Measurements from ENCODE around the gene DEAF1.

DEAF1 gene

GRCh38 chr11:707817-708420 is 12.9 kb upstream of the DEAF1 start:
- peaks cover 52% of the 10 kb centered on the region for H3K27me3 Mint-ChIP-seq
- no peaks in the 10 kb centered on the region for H3K36me3 Mint-ChIP-seq
- no peak for ATAC-seq
- H3K4me3 Mint-ChIP-seq = peak overlapping the region; percentile 12
- H3K4me1 Mint-ChIP-seq = peaks cover 32% of the 10 kb centered on the region
- no peaks in the 10 kb centered on the region for H3K9me3 Mint-ChIP-seq
- no peak overlapping the region for H3K27ac Mint-ChIP-seq

- ATAC-seq = no peak
- no peak overlapping the region for H3K27ac Mint-ChIP-seq
- peaks cover 52% of the 10 kb centered on the region for H3K27me3 Mint-ChIP-seq
- peak overlapping the region; percentile 22 for H3K4me3 Mint-ChIP-seq
- no peaks in the 10 kb centered on the region for H3K36me3 Mint-ChIP-seq
- H3K4me1 Mint-ChIP-seq = peaks cover 32% of the 10 kb centered on the region
- no peaks in the 10 kb centered on the region for H3K9me3 Mint-ChIP-seq
Observed at GRCh38 chr11:706957-707816, 12.2 kb upstream of the DEAF1 start.

GRCh38 chr11:706439-706956 is 11.5 kb upstream of the DEAF1 start:
- H3K4me1 Mint-ChIP-seq = peaks cover 32% of the 10 kb centered on the region
- H3K27ac Mint-ChIP-seq = no peak overlapping the region
- no peaks in the 10 kb centered on the region for H3K9me3 Mint-ChIP-seq
- no peak for ATAC-seq
- no peak overlapping the region for H3K4me3 Mint-ChIP-seq
- H3K36me3 Mint-ChIP-seq = no peaks in the 10 kb centered on the region
- H3K27me3 Mint-ChIP-seq = peaks cover 47% of the 10 kb centered on the region

GRCh38 chr11:705646-706438 is 10.8 kb upstream of the DEAF1 start, which contains the start of gene EPS8L2:
Gene EPS8L2, plus strand, starts transcription at chr11:706231. Its CDS starts 3,177 bp downstream, at chr11:709408.
- ATAC-seq = peak; percentile 35
- no peaks in the 10 kb centered on the region for H3K36me3 Mint-ChIP-seq
- H3K4me1 Mint-ChIP-seq = peaks cover 25% of the 10 kb centered on the region
- H3K27ac Mint-ChIP-seq = no peak within 1 kb of the TSS
- H3K4me3 Mint-ChIP-seq = peak within 1 kb of the TSS; percentile 51
- no peaks in the 10 kb centered on the region for H3K9me3 Mint-ChIP-seq
- H3K27me3 Mint-ChIP-seq = peaks cover 40% of the 10 kb centered on the region

GRCh38 chr11:704781-705645 is 10.0 kb upstream of the DEAF1 start:
- peaks cover 17% of the 10 kb centered on the region for H3K4me1 Mint-ChIP-seq
- no peaks in the 10 kb centered on the region for H3K9me3 Mint-ChIP-seq
- no peak for ATAC-seq
- no peak overlapping the region for H3K27ac Mint-ChIP-seq
- peaks cover 32% of the 10 kb centered on the region for H3K27me3 Mint-ChIP-seq
- no peaks in the 10 kb centered on the region for H3K36me3 Mint-ChIP-seq
- H3K4me3 Mint-ChIP-seq = peak overlapping the region; percentile 50

GRCh38 chr11:704228-704674 is 9.2 kb upstream of the DEAF1 start:
- Mint-ChIP-seq H3K27me3 (peaks cover 27% of the 10 kb centered on the region), H3K9me3 (no peaks in the 10 kb centered on the region), H3K4me3 (no peak overlapping the region), H3K27ac (no peak overlapping the region), H3K36me3 (no peaks in the 10 kb centered on the region), H3K4me1 (peaks cover 16% of the 10 kb centered on the region)
- no peak for ATAC-seq

- peaks cover 27% of the 10 kb centered on the region for H3K27me3 Mint-ChIP-seq
- no peaks in the 10 kb centered on the region for H3K36me3 Mint-ChIP-seq
- H3K4me1 Mint-ChIP-seq = peaks cover 19% of the 10 kb centered on the region
- ATAC-seq = no peak
- H3K27ac Mint-ChIP-seq = no peak overlapping the region
- no peaks in the 10 kb centered on the region for H3K9me3 Mint-ChIP-seq
- H3K4me3 Mint-ChIP-seq = no peak overlapping the region
Observed at GRCh38 chr11:703506-703905, 8.5 kb upstream of the DEAF1 start.

GRCh38 chr11:702462-703461 is 7.7 kb upstream of the DEAF1 start:
- Mint-ChIP-seq H3K27me3 (peaks cover 22% of the 10 kb centered on the region), H3K27ac (no peak overlapping the region)
- ATAC-seq = no peak

GRCh38 chr11:701741-702461 is 6.9 kb upstream of the DEAF1 start:
- Mint-ChIP-seq H3K4me1 (peaks cover 24% of the 10 kb centered on the region), H3K36me3 (no peaks in the 10 kb centered on the region), H3K4me3 (no peak overlapping the region), H3K27ac (no peak overlapping the region), H3K27me3 (peaks cover 13% of the 10 kb centered on the region), H3K9me3 (no peaks in the 10 kb centered on the region)
- ATAC-seq = no peak

More at GRCh38 chr11:702462-703461, 7.7 kb upstream of the DEAF1 start:
- Mint-ChIP-seq H3K36me3 (no peaks in the 10 kb centered on the region), H3K9me3 (no peaks in the 10 kb centered on the region), H3K4me1 (peaks cover 24% of the 10 kb centered on the region), H3K4me3 (no peak overlapping the region)

- Mint-ChIP-seq H3K4me1 (peaks cover 26% of the 10 kb centered on the region), H3K27me3 (no peaks in the 10 kb centered on the region), H3K36me3 (no peaks in the 10 kb centered on the region), H3K27ac (peak overlapping the region; percentile 58), H3K9me3 (no peaks in the 10 kb centered on the region), H3K4me3 (no peak overlapping the region)
- no peak for ATAC-seq
Observed at GRCh38 chr11:699753-700152, 4.7 kb upstream of the DEAF1 start.

- no peak for ATAC-seq
- Mint-ChIP-seq H3K36me3 (no peaks in the 10 kb centered on the region), H3K4me3 (no peak overlapping the region), H3K4me1 (peaks cover 28% of the 10 kb centered on the region), H3K27me3 (no peaks in the 10 kb centered on the region), H3K27ac (peak overlapping the region; percentile 100), H3K9me3 (no peaks in the 10 kb centered on the region)
Observed at GRCh38 chr11:699116-699508, 4.1 kb upstream of the DEAF1 start.

- H3K4me3 Mint-ChIP-seq = no peak overlapping the region
- H3K27ac Mint-ChIP-seq = peak overlapping the region; percentile 100
- H3K9me3 Mint-ChIP-seq = no peaks in the 10 kb centered on the region
- H3K36me3 Mint-ChIP-seq = no peaks in the 10 kb centered on the region
- no peaks in the 10 kb centered on the region for H3K27me3 Mint-ChIP-seq
- ATAC-seq = no peak
- peaks cover 33% of the 10 kb centered on the region for H3K4me1 Mint-ChIP-seq
Observed at GRCh38 chr11:698493-699115, 3.6 kb upstream of the DEAF1 start.
